SJSA1 (cell line): ENCODE results near the gene ANKRD6. TPM values are rescaled to one million over a fixed set of nuclear protein-coding genes. Genes with fewer than 3 reads are reported as not detected.

Experiments used
- DNase-seq, 2 experiments: peaks; one replicate each; pipeline ENCODE4 v3.0.0-alpha.2; 2015 to 2020; ENCODE audit warnings: low spot score in 2 of 2, low read depth in 1 of 2
- H3K27ac ChIP-seq: fragments of 250-450 bp; sonication (Bioruptor Pico); 2 replicates; pipeline ENCODE4 v1.5.1; 2020; ENCODE audit warnings: mild to moderate bottlenecking, moderate library complexity
- H3K27me3 ChIP-seq: fragments of 250-450 bp; sonication (Bioruptor Pico); replicated peaks from 2 replicates; pipeline ENCODE4 v1.5.1; 2020; ENCODE audit warnings: mild to moderate bottlenecking, moderate library complexity
- H3K36me3 ChIP-seq: fragments of 250-450 bp; sonication (Bioruptor Pico); 2 replicates; pipeline ENCODE4 v1.5.1; 2020; ENCODE audit warnings: mild to moderate bottlenecking
- H3K4me1 ChIP-seq: fragments of 250-450 bp; sonication (Bioruptor Pico); replicated peaks from 2 replicates; pipeline ENCODE4 v1.6.1; 2021; ENCODE audit warnings: mild to moderate bottlenecking
- H3K4me3 ChIP-seq: fragments of 250-450 bp; sonication (Bioruptor Pico); 2 replicates; pipeline ENCODE4 v1.5.1; 2020; ENCODE audit warnings: mild to moderate bottlenecking
- H3K9me3 ChIP-seq: fragments of 250-450 bp; sonication (Bioruptor Pico); replicated peaks from 2 replicates; pipeline ENCODE4 v1.5.1; 2020; ENCODE audit warnings: mild to moderate bottlenecking
- total RNA-seq: library from RNA; depleted of rRNA; stranded (reverse); fragments of >200 nt; shearing (Covaris generic); gene quantifications from 2 replicates; pipeline ENCODE4 v1.2.3, GENCODE V29; 2014

ANKRD6 gene
- total RNA-seq, 1 experiment from 2014 or later, result 1.1 TPM

DNA sequence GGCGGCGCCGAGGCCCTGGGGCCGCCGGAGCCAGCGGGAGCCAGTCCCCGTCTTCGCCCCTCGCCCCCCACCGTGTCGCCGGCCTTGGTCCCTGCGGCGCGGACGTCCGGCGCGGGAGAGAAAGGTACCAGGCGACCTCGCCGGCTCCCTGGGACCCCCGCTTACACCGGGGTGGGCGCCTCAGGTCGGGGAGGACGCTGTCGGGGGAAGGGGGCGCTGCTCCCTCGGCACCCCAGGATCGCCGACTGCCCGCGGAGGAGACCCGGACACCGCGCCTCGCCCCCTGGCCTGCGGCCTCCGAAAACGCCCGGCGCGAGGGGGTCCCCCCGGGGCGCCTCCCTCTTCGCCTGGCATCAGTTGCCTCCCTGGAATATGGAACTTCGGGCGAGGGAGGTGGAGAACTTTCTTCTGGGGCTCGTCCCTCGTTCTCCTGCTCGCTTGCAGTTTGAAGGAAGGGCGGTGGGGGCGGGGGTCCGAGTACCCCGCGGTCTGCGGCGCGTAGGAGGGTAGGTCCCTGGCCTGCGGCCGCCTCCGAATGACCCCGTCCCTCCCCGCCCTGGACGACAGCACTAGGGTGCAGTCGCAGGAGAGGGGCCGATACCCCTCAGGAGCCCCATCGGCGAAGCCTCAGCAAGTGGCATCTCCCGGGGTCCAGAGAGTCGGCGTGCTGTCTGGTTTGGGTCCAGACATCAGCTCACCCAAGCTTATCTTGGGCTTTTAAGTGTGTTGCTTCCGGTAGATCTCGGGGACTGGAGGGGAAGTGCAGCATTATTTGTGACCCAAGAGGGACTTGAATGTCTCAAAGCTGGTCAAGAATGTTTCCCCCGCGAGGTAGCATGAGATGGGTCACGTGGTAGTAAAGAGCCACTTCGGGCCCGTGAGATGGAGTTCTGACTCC is 549 bp downstream of the ANKRD6 start:
- Histone ChIP-seq H3K9me3 (no peaks in the 10 kb centered on the region; the same call in 1 of the 2 replicates), H3K36me3 (no peaks in the 10 kb centered on the region), H3K27me3 (peaks cover 44% of the 10 kb centered on the region), H3K27ac (no peak overlapping the region), H3K4me1 (peaks cover 10% of the 10 kb centered on the region), H3K4me3 (peak overlapping the region; percentile 37)
- DNase-seq, result no peak

DNA sequence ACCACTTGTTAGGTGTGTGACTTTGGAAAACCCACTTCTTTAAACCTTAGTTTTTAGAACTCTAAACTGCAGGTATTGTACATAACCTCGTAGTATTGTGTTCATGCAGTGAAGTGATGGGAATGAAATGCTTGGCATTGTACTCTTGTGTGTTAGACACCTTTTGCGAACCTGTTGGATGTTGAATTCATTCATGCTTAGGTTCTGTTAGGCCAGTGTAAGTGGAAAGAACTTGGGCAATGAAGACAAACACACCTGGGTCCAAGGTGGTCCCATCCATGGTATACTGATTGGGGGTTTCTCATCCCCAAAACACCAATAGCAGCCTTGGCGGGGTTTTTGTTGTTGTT is 1.2 kb downstream of the ANKRD6 start:
- no peaks in the 10 kb centered on the region for H3K36me3 ChIP-seq
- H3K4me1 ChIP-seq, result peaks cover 10% of the 10 kb centered on the region
- H3K9me3 ChIP-seq, result no peaks in the 10 kb centered on the region; the same call in 1 of the 2 replicates
- H3K27ac ChIP-seq, result no peak overlapping the region
- no peak for DNase-seq
- no peak overlapping the region for H3K4me3 ChIP-seq
- peaks cover 44% of the 10 kb centered on the region for H3K27me3 ChIP-seq

DNA sequence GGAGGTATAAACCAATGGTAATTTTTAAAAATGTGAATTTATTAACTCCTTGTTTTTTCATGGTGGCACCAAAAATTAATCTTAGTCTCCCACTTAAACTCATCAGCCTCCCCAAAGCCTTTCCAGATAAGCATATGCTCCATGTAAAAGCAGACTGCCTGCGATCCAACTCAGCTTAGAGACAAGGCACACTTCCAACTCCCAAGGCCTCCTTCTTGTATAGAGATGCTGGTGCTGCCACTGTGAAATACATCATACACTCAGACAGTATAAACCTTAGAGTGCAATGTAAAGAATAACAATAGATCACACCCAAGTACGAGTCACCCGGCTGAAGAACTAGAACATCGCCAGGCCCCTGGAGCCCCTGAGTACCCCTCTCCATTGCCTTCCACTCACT is 2.0 kb downstream of the ANKRD6 start:
- no peak overlapping the region for H3K4me3 ChIP-seq
- H3K9me3 ChIP-seq, result no peaks in the 10 kb centered on the region; the same call in 1 of the 2 replicates
- peaks cover 10% of the 10 kb centered on the region for H3K4me1 ChIP-seq
- peaks cover 40% of the 10 kb centered on the region for H3K27me3 ChIP-seq
- H3K27ac ChIP-seq, result no peak overlapping the region
- no peak for DNase-seq
- no peaks in the 10 kb centered on the region for H3K36me3 ChIP-seq

DNA sequence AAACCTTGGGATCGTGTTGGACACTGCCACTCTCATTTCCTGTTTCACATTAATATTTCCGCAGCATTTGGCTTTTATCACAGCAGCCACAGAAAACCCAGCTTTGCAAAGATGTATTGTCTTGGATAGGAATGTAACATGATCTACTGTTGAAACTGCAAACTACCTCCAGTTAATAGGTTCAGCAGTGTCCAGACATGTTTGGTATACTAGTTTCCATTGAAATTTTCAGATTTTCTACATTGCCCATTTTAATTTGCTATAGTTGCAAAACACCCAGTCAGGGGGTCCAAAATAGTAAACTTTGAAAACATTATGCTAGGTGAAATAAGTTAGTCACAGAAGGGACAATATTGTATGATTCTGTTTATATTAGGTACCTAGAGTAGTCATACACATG is 3.3 kb downstream of the ANKRD6 start:
- Histone ChIP-seq H3K27ac (no peak overlapping the region), H3K36me3 (no peaks in the 10 kb centered on the region), H3K4me1 (peaks cover 10% of the 10 kb centered on the region), H3K9me3 (no peaks in the 10 kb centered on the region; the same call in 1 of the 2 replicates), H3K27me3 (peaks cover 37% of the 10 kb centered on the region), H3K4me3 (no peak overlapping the region)
- no peak for DNase-seq

DNA sequence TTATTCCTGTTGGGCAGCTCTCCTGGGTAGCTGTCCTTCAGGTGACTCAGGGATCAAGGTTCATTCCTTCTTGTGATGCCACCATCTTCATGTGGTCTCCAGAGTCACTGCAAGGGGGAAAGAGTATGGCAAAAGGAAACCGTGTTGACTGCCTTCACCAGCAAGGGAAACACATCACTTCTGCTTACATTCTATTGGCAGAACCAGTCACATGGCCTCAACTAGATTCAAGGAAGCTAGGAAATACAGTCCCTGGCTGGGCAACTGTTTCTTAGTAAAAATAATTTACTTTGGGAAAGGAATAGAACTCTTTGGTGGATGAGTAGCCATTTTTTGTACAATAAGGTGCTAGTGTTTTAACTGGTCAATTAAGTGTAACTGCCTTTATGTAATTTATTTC is 5.3 kb downstream of the ANKRD6 start:
- no peak for DNase-seq
- Histone ChIP-seq H3K4me3 (no peak overlapping the region), H3K9me3 (no peaks in the 10 kb centered on the region; the same call in 1 of the 2 replicates), H3K27me3 (peaks cover 25% of the 10 kb centered on the region), H3K4me1 (peaks cover 3% of the 10 kb centered on the region), H3K36me3 (no peaks in the 10 kb centered on the region), H3K27ac (no peak overlapping the region)

DNA sequence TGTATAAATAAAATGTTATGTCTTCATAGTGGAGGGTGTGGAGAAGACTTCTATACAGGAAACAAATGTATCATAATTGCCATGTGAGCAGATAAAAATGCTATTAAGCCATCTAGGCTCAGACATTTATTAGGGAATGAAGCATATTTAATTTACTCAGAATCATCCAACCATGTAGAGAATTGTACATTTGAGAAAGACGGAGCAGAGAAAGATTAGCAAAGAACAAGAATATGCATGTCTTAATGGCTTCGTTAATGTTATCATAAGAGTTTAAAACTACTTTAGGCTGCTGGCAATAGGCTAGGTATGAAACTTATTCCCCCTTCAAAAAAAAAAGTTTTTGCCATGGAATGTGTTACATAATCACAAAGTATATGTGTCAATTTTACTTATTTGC is 6.1 kb downstream of the ANKRD6 start:
- Histone ChIP-seq H3K36me3 (no peaks in the 10 kb centered on the region), H3K4me3 (no peak overlapping the region), H3K4me1 (no peaks in the 10 kb centered on the region), H3K9me3 (no peaks in the 10 kb centered on the region), H3K27ac (no peak overlapping the region), H3K27me3 (peaks cover 21% of the 10 kb centered on the region)
- no peak for DNase-seq

DNA sequence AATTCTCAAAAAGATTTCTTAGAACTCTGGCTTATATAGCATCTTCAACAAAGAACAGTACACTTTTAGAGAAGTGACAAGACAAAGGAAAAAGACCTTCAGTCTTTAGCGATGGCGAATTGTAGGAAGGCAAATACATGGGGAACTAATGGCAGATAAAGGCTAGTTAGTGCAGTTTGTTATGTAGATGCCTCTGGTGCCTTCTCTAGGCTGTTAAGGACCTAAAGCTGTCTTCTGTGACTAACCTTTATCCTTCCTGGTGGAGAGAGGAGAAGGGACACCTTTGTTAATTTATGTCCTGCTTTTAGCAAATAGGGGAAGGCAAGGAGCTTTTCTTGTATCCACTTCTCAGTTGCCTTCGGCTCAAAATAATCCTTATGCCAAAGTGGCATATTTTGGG is 7.2 kb downstream of the ANKRD6 start:
- H3K27me3 ChIP-seq, result peaks cover 15% of the 10 kb centered on the region; the same call in 1 of the 2 replicates
- no peak overlapping the region for H3K4me3 ChIP-seq
- H3K9me3 ChIP-seq, result no peaks in the 10 kb centered on the region
- no peaks in the 10 kb centered on the region for H3K4me1 ChIP-seq
- no peak overlapping the region for H3K27ac ChIP-seq
- DNase-seq, result no peak
- no peaks in the 10 kb centered on the region for H3K36me3 ChIP-seq

DNA sequence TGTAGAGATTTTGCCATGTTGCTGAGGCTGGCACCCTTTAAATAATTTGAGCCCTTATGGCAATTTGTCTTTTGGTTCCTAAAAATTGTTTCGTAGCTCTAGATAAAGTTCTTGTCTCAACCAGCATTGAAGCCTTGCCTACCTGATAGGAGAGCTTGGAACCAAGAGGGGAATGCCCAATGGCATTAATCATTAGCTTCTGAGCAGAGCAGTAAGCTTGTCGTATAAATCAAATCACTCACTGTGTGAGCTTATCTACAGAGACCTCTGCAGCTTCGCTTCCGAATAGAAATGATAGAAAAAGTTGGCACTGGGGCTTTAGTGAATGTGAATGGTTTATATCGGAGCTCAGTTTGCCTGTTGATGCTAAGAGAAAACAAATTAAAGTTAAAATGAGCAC is 10.7 kb downstream of the ANKRD6 start:
- no peaks in the 10 kb centered on the region for H3K4me1 ChIP-seq
- DNase-seq, result no peak
- no peak overlapping the region for H3K4me3 ChIP-seq
- 0 out of 2 replicates have a peak, but pooled peaks cover 7% of the 10 kb centered on the region for H3K27me3 ChIP-seq
- no peak overlapping the region for H3K27ac ChIP-seq
- no peaks in the 10 kb centered on the region for H3K9me3 ChIP-seq
- no peaks in the 10 kb centered on the region for H3K36me3 ChIP-seq

DNA sequence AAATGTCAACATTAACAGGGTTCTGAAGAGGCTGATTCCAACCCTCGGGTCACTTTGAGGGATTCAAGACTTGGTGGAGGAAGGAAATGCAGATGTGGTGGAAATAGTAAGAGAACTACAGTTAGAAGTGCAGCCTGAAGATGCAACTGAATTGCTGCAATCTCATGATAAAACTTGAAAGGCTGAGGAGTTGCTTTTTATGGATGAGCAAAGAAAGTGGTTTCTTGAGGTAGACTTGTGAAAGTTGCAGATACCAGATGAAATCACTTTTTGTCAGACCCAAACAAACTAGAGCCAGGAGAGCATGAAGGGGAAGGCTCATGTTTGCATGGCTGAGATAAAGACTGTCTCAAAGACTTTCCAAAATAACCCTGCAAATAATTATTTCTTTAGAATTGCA is 16.2 kb downstream of the ANKRD6 start:
- DNase-seq, result no peak
- Histone ChIP-seq H3K4me1 (no peaks in the 10 kb centered on the region), H3K27ac (no peak overlapping the region), H3K4me3 (no peak overlapping the region), H3K27me3 (0 out of 2 replicates have a peak, but pooled peaks cover 2% of the 10 kb centered on the region), H3K36me3 (no peaks in the 10 kb centered on the region), H3K9me3 (no peaks in the 10 kb centered on the region)

DNA sequence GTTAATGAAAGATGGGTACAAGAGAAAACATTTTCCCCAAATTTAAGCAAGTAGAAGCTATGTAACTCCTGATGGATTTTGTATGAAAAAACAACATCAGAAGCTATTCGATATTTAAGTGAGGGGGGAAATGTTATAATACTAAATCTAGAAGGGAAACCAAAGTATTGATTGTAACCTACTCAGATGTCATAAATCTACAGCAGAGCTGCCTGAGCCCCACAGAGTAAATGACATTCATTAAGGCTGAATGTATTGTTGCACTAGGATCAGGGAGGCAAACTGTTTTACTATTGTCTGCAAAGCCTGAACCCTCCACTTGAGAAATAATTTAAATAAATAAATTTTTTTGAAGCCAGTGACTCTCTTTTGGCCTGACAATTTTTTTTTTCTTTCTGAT is 19.3 kb downstream of the ANKRD6 start:
- H3K4me1 ChIP-seq, result no peaks in the 10 kb centered on the region
- H3K27ac ChIP-seq, result no peak overlapping the region
- H3K9me3 ChIP-seq, result no peaks in the 10 kb centered on the region
- no peaks in the 10 kb centered on the region for H3K36me3 ChIP-seq
- H3K27me3 ChIP-seq, result no peaks in the 10 kb centered on the region
- no peak for DNase-seq
- H3K4me3 ChIP-seq, result no peak overlapping the region

DNA sequence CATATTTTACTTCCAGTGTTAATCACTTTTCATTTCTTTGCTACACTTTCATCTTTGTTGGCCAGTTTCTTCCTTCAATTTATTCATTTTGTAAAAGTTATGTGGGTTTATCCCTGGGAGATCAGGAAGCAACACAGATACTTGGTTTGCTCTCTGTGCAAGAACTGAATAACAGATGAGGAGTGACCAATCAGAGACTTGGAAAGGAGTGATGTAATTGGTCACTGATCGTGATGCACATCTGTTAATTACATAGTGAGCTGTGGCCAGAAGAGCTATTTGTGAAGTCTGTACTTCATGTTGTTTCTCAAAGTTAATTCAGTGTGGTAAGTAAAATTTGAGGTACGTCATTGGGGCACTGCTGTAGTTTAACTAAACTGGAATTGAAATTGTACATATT is 21.3 kb downstream of the ANKRD6 start:
- no peaks in the 10 kb centered on the region for H3K9me3 ChIP-seq
- H3K27ac ChIP-seq, result no peak overlapping the region
- H3K4me3 ChIP-seq, result no peak overlapping the region
- DNase-seq, result no peak
- no peaks in the 10 kb centered on the region for H3K4me1 ChIP-seq
- no peaks in the 10 kb centered on the region for H3K27me3 ChIP-seq
- H3K36me3 ChIP-seq, result no peaks in the 10 kb centered on the region

DNA sequence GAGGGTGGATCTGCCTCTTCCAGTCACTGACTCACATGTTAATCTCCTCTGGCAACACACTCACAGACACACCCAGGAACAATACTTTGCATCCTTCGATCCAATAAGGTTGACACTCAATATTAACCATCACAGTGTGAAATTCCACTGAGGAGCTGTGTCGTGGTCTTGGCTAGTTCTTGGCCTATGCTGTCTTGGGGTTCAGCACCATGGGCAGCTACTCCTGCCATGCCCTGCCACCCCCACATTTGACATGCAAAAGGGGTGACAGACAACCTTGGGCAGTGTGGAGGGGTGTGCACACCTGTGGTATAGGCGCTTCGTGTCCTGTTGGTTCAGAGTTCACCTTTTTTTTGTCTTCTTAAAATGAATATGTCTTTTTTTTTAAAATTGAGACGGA is 25.8 kb downstream of the ANKRD6 start:
- H3K4me3 ChIP-seq, result no peak overlapping the region
- no peaks in the 10 kb centered on the region for H3K9me3 ChIP-seq
- no peaks in the 10 kb centered on the region; the same call in 1 of the 2 replicates for H3K27me3 ChIP-seq
- no peak for DNase-seq
- no peaks in the 10 kb centered on the region for H3K4me1 ChIP-seq
- no peak overlapping the region for H3K27ac ChIP-seq
- no peaks in the 10 kb centered on the region for H3K36me3 ChIP-seq

DNA sequence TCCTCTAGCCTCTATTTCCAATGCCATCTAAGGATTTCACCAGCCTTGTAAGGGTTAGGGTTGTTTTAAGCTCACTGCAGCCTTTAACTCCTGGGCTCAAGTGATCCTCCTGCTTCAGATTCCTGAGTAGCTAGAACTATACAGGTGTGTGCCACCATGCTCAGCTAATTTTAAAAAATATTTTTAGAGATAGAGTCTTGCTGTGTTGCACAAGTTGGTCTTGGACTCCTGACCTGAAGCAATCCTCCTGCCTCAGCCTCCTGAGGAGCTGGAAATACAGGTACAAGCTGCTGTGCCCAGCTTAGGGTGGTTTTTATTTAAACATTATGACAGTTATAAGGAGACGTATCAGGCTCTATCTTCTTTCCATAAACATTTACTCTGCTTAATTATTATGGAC is 26.5 kb downstream of the ANKRD6 start:
- Histone ChIP-seq H3K9me3 (no peaks in the 10 kb centered on the region), H3K27me3 (no peaks in the 10 kb centered on the region; the same call in 1 of the 2 replicates), H3K36me3 (no peaks in the 10 kb centered on the region), H3K27ac (no peak overlapping the region), H3K4me1 (no peaks in the 10 kb centered on the region), H3K4me3 (no peak overlapping the region)
- no peak for DNase-seq

DNA sequence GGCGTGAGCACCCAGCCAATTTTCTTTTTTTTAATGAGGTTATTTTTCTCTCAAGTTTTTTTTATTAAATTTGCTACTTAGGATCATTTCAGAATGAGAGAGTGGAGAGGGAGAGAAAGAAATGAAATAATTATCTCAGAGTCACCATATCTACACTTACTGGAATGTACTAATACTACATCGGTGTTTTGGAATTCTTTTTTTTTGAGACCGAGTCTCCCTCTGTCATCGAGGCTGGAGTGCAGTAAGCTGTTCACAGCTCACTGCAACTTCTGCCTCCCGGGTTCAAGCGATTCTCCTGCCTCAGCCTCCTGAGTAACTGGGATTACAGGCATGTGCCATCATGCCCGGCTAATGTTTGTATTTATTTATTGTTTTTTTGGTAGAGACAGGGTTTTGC is 27.8 kb downstream of the ANKRD6 start:
- Histone ChIP-seq H3K4me3 (no peak overlapping the region), H3K4me1 (no peaks in the 10 kb centered on the region)

More for the DNA sequence above, 27.8 kb downstream of the ANKRD6 start:
- no peak for DNase-seq
- H3K27ac ChIP-seq, result no peak overlapping the region
- H3K27me3 ChIP-seq, result no peaks in the 10 kb centered on the region; the same call in 1 of the 2 replicates
- no peaks in the 10 kb centered on the region for H3K9me3 ChIP-seq
- no peaks in the 10 kb centered on the region for H3K36me3 ChIP-seq
